HEK293 (cell line): ENCODE data around the gene SUMF1.

Experiments
- CTCF ChIP-seq: fragments of 450-650 bp; formaldehyde crosslinking; IDR thresholded peaks from 2 replicates; pipeline ENCODE4 v1.5.1; 2016; ENCODE audit warnings: missing biosample characterization, missing genetic modification characterization
- HOXA7 ChIP-seq: sonication (generic); formaldehyde crosslinking; IDR thresholded peaks from 2 replicates; pipeline ENCODE4 v1.8.1; 2022; ENCODE audit warnings: missing genetic modification reagents, borderline replicate concordance
- MEIS1 ChIP-seq: sonication (generic); formaldehyde crosslinking; IDR thresholded peaks from 2 replicates; pipeline ENCODE4 v1.8.1; 2022; ENCODE audit warnings: missing genetic modification reagents, mild to moderate bottlenecking, borderline replicate concordance
- SP3 ChIP-seq: fragments of 450-650 bp; formaldehyde crosslinking; IDR thresholded peaks from 2 replicates; pipeline ENCODE4 v1.5.1; 2016; ENCODE audit warnings: missing biosample characterization, missing genetic modification characterization
- ZBTB8A ChIP-seq: fragments of 450-650 bp; formaldehyde crosslinking; IDR thresholded peaks from 2 replicates; pipeline ENCODE4 v1.5.1; 2016; ENCODE audit warnings: missing biosample characterization, missing genetic modification characterization
- ZFP37 ChIP-seq: fragments of 450-650 bp; formaldehyde crosslinking; IDR thresholded peaks from 2 replicates; pipeline ENCODE4 v1.5.1; 2016; ENCODE audit warnings: missing biosample characterization, missing genetic modification characterization
- ZFP41 ChIP-seq: fragments of 450-650 bp; formaldehyde crosslinking; IDR thresholded peaks from 2 replicates; pipeline ENCODE4 v1.5.1; 2016; ENCODE audit warnings: missing biosample characterization, missing genetic modification characterization, borderline replicate concordance
- ZNF37A ChIP-seq: fragments of 450-650 bp; IDR thresholded peaks from 2 replicates; pipeline ENCODE4 v1.5.1; 2018; ENCODE audit warnings: missing biosample characterization, missing genetic modification characterization
- ZNF398 ChIP-seq: fragments of 450-650 bp; formaldehyde crosslinking; IDR thresholded peaks from 2 replicates; pipeline ENCODE4 v1.5.1; 2017; ENCODE audit warnings: missing biosample characterization, missing genetic modification characterization
- ZNF513 ChIP-seq: fragments of 450-650 bp; IDR thresholded peaks from 2 replicates; pipeline ENCODE4 v1.5.1; 2018; ENCODE audit warnings: missing biosample characterization, missing genetic modification characterization
- ZNF707 ChIP-seq: fragments of 450-650 bp; formaldehyde crosslinking; IDR thresholded peaks from 2 replicates; pipeline ENCODE4 v1.5.1; 2016; ENCODE audit warnings: missing biosample characterization, missing genetic modification characterization
- ZNF830 ChIP-seq: fragments of 450-650 bp; IDR thresholded peaks from 2 replicates; pipeline ENCODE4 v1.5.0; 2018; ENCODE audit warnings: missing biosample characterization, missing genetic modification characterization, low read depth, mild to moderate bottlenecking, moderate library complexity
- TF ChIP-seq, protein P1 (sequence below): fragments of 450-650 bp; formaldehyde crosslinking; IDR thresholded peaks from 2 replicates; pipeline ENCODE4 v1.5.1; 2016; ENCODE audit warnings: missing biosample characterization, missing genetic modification characterization
- TF ChIP-seq, protein P2 (sequence below): fragments of 450-650 bp; formaldehyde crosslinking; IDR thresholded peaks from 2 replicates; pipeline ENCODE4 v1.5.1; 2016; ENCODE audit warnings: missing biosample characterization, missing genetic modification characterization

DNA sequence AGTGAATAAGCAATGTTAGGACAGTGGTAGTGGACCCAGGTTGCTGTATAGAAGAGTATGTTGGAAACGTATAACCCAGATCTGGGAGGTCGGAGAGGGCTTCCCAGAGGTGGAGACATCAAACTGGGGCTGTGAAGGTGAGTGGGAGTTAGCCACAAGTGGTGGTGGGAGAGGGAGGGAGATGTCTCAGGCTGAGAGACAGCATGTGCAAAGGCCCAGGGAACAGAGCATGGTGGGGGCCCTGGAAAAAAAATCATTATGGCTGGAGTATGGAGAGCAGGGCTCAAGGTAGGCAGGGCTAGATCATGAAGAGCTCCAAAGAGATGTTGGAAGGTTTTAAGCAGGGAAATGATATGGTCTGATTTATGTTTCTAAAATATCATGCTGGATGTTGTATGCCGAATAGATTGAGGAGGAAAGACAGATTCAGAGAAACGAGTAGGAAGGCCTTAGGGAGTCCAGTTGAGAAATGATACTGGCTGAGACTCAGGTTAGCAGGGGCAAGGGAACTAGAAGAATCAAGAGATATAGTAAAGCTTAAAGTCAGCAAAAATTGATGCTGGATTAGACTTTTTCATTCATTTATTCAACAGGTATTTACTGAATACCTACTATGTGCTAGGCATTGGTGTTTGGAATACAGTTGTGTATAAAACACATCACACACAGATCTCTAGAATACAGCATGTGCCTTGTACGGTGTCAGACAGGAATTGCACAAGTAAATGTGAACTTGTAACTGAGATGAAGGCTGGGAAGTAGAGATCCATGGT lies 43.1 kb upstream of the SUMF1 start:
- TF ChIP-seq, protein P1, sequence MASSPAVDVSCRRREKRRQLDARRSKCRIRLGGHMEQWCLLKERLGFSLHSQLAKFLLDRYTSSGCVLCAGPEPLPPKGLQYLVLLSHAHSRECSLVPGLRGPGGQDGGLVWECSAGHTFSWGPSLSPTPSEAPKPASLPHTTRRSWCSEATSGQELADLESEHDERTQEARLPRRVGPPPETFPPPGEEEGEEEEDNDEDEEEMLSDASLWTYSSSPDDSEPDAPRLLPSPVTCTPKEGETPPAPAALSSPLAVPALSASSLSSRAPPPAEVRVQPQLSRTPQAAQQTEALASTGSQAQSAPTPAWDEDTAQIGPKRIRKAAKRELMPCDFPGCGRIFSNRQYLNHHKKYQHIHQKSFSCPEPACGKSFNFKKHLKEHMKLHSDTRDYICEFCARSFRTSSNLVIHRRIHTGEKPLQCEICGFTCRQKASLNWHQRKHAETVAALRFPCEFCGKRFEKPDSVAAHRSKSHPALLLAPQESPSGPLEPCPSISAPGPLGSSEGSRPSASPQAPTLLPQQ (tag by site-specific recombination): no peak
- TF ChIP-seq ZBTB8A (tag by site-specific recombination) (no peak), ZFP37 (tag by site-specific recombination) (no peak), CTCF (tag by site-specific recombination) (no peak), ZFP41 (tag by site-specific recombination) (no peak), ZNF398 (tag by site-specific recombination) (no peak), ZNF707 (no peak), ZNF513 (tag by site-specific recombination) (no peak), ZNF37A (tag by site-specific recombination) (no peak), MEIS1 (no peak), HOXA7 (CRISPR knock-in tag) (no peak), SP3 (tag by site-specific recombination) (no peak), ZNF830 (tag by site-specific recombination) (no peak)
- TF ChIP-seq, protein P2, sequence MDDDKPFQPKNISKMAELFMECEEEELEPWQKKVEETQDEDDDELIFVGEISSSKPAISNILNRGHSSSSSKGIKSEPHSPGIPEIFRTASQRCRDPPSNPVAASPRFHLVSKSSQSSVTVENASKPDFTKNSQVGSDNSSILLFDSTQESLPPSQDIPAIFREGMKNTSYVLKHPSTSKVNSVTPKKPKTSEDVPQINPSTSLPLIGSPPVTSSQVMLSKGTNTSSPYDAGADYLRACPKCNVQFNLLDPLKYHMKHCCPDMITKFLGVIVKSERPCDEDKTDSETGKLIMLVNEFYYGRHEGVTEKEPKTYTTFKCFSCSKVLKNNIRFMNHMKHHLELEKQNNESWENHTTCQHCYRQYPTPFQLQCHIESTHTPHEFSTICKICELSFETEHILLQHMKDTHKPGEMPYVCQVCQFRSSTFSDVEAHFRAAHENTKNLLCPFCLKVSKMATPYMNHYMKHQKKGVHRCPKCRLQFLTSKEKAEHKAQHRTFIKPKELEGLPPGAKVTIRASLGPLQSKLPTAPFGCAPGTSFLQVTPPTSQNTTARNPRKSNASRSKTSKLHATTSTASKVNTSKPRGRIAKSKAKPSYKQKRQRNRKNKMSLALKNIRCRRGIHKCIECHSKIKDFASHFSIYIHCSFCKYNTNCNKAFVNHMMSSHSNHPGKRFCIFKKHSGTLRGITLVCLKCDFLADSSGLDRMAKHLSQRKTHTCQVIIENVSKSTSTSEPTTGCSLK (tag by site-specific recombination): no peak
